KMS-11 (cell line): ENCODE results near the gene TBK1.
"Not testable (repeated sequence)": the region's sequence is repeated elsewhere in the genome, so short reads cannot be mapped to it uniquely, and the experiment has no call there.

Experiments
- H2AFZ ChIP-seq: fragments of 200-600 bp; sonication (generic); 2 replicates; pipeline ENCODE4 v1.6.1; 2016; ENCODE audit warnings: antibody characterized with exemption, mixed run types, low read depth
- H3K27ac ChIP-seq: fragments of 200-600 bp; sonication (generic); 2 replicates; pipeline ENCODE4 v1.6.1; 2016; ENCODE audit warnings: mild to moderate bottlenecking, mixed run types
- H3K27me3 ChIP-seq: fragments of 200-600 bp; sonication (generic); 2 replicates; pipeline ENCODE4 v1.6.1; 2017; ENCODE audit warnings: mild to moderate bottlenecking, low read depth, mixed run types, moderate library complexity; ENCODE audit not compliant: insufficient read depth
- H3K36me3 ChIP-seq: fragments of 200-600 bp; sonication (generic); 2 replicates; pipeline ENCODE4 v1.6.1; 2017; ENCODE audit warnings: mild to moderate bottlenecking, mixed run types; ENCODE audit not compliant: insufficient read depth
- H3K4me1 ChIP-seq: fragments of 200-600 bp; sonication (generic); 2 replicates; pipeline ENCODE4 v1.6.1; 2016; ENCODE audit warnings: mild to moderate bottlenecking, low read depth, mixed run types; ENCODE audit not compliant: poor library complexity, severe bottlenecking
- H3K4me2 ChIP-seq: fragments of 200-600 bp; sonication (generic); 2 replicates; pipeline ENCODE4 v1.7.0; 2016; ENCODE audit warnings: mild to moderate bottlenecking, mixed run types
- H3K4me3 ChIP-seq: fragments of 200-600 bp; sonication (generic); IDR thresholded peaks from 2 replicates; pipeline ENCODE4 v1.6.1; 2017; ENCODE audit warnings: low read depth, low read length, mixed read lengths; ENCODE audit not compliant: insufficient read depth
- H3K79me2 ChIP-seq: fragments of 200-600 bp; sonication (generic); 2 replicates; pipeline ENCODE4 v1.6.1; 2016; ENCODE audit warnings: low read depth, mixed run types; ENCODE audit not compliant: insufficient read depth
- H3K9ac ChIP-seq: fragments of 200-600 bp; sonication (generic); 2 replicates; pipeline ENCODE4 v1.6.1; 2016; ENCODE audit warnings: mild to moderate bottlenecking, mixed run types
- H4K20me1 ChIP-seq: fragments of 200-600 bp; sonication (generic); 2 replicates; pipeline ENCODE4 v1.6.1; 2016; ENCODE audit warnings: mild to moderate bottlenecking, mixed run types; ENCODE audit not compliant: insufficient read depth
- CTCF ChIP-seq: fragments of 200-600 bp; sonication (generic); conservative IDR thresholded peaks from 2 replicates; pipeline ENCODE4 v1.6.1; 2017; ENCODE audit warnings: low read depth, mild to moderate bottlenecking, antibody characterized with exemption, low read length, moderate library complexity, mixed read lengths

Gene TBK1

DNA sequence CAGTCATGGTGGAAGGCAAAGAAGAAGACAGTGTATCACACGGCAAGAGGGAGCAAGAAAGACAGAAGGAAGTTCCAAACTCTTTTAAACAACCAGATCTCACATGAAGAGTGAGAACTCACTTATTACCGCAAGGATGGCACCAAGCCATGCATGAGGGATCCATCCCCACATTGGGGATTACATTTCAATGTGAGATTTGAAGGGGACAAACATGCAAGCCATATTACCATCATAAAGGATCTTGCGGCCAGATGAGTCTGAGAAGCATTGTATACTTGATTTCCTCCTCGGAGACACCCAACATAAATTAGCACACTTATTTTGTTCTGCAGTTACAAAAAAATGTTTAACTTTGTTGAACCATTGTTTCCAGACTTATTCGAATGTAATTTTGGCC lies 66.5 kb downstream of the TBK1 start:
- Histone ChIP-seq H3K79me2 (no peaks in the 10 kb centered on the region), H3K4me1 (no peaks in the 10 kb centered on the region), H2AFZ (no peak overlapping the region), H3K9ac (no peak overlapping the region), H3K4me3 (no peak overlapping the region), H4K20me1 (no peaks in the 10 kb centered on the region), H3K27me3 (no peaks in the 10 kb centered on the region), H3K36me3 (no peaks in the 10 kb centered on the region), H3K27ac (no peak overlapping the region), H3K4me2 (no peak overlapping the region)
- TF ChIP-seq CTCF: no peak

DNA sequence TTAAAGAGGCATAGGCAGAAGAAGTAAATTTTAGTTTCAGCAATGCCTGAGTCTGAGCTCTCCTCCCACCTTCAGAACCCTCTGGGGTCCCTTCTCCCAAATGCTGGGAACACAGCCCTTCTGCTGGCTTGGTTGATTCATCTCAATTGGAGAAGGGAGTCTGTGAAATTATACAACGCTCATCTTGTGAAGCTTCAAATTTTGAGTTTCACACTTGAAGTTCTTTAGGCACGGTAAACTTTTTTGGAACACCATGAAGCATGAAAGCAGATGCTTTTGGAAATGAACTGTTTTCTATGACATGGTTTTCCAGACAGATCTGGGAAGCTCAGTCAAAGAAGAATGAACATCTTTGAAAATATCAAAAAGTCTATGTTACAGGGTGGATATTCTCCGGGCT lies 69.9 kb downstream of the TBK1 start:
- no peak overlapping the region for H2AFZ ChIP-seq
- no peaks in the 10 kb centered on the region for H3K27me3 ChIP-seq
- TF ChIP-seq CTCF: no peak
- H3K36me3 ChIP-seq: no peaks in the 10 kb centered on the region
- H3K27ac ChIP-seq: no peak overlapping the region
- H3K79me2 ChIP-seq: no peaks in the 10 kb centered on the region
- H3K9ac ChIP-seq: no peak overlapping the region
- H3K4me2 ChIP-seq: no peak overlapping the region
- H3K4me3 ChIP-seq: no peak overlapping the region
- no peaks in the 10 kb centered on the region for H3K4me1 ChIP-seq
- no peaks in the 10 kb centered on the region for H4K20me1 ChIP-seq

DNA sequence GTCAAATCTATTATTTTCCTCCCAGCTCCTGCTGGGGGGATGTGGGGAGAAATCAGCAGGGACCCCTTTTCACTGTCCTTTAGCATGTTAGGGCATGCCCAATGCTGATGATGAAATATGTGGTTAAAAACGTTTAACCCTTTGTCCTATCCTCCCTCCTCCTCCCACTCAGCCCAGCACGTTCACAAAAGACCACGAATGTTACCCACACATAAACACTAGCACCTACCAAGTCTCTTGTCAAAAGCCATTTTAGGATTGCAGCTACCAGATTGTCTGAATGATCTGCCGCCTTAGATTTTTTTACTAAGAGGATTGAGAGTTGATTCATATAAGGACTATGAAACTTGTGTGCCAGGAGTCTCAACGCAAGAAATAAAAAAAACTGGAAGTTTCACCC lies 70.4 kb downstream of the TBK1 start:
- Histone ChIP-seq H3K27ac (no peak overlapping the region), H2AFZ (no peak overlapping the region), H3K36me3 (no peaks in the 10 kb centered on the region), H3K79me2 (no peaks in the 10 kb centered on the region), H4K20me1 (no peaks in the 10 kb centered on the region), H3K9ac (no peak overlapping the region), H3K4me1 (no peaks in the 10 kb centered on the region), H3K27me3 (no peaks in the 10 kb centered on the region), H3K4me2 (no peak overlapping the region), H3K4me3 (no peak overlapping the region)
- no peak for TF ChIP-seq CTCF

DNA sequence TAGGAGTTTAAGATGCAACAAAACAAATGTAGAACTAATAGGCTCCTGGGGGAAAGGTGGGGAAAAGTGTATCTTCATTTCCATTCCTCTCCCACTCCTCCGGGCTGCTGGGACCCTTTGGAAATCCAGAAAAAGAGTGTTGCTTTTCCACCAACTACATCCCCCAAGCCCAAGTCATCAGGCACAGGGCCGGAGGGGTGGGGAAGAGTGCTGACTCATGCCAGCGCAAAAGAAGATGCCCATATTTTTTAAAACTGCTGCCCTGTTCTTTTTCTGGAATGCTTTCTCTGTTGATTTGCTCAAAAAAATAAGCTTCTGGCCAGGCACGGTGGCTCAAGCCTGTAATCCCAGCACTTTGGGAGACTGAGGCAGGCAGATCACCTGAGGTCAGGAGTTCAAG lies 70.9 kb downstream of the TBK1 start:
- Histone ChIP-seq H3K36me3 (no peaks in the 10 kb centered on the region), H2AFZ (no peak overlapping the region), H3K4me2 (no peak overlapping the region), H3K4me3 (no peak overlapping the region), H3K4me1 (no peaks in the 10 kb centered on the region), H3K9ac (no peak overlapping the region), H3K27ac (no peak overlapping the region), H3K79me2 (no peaks in the 10 kb centered on the region), H3K27me3 (no peaks in the 10 kb centered on the region), H4K20me1 (no peaks in the 10 kb centered on the region)
- no peak for TF ChIP-seq CTCF

DNA sequence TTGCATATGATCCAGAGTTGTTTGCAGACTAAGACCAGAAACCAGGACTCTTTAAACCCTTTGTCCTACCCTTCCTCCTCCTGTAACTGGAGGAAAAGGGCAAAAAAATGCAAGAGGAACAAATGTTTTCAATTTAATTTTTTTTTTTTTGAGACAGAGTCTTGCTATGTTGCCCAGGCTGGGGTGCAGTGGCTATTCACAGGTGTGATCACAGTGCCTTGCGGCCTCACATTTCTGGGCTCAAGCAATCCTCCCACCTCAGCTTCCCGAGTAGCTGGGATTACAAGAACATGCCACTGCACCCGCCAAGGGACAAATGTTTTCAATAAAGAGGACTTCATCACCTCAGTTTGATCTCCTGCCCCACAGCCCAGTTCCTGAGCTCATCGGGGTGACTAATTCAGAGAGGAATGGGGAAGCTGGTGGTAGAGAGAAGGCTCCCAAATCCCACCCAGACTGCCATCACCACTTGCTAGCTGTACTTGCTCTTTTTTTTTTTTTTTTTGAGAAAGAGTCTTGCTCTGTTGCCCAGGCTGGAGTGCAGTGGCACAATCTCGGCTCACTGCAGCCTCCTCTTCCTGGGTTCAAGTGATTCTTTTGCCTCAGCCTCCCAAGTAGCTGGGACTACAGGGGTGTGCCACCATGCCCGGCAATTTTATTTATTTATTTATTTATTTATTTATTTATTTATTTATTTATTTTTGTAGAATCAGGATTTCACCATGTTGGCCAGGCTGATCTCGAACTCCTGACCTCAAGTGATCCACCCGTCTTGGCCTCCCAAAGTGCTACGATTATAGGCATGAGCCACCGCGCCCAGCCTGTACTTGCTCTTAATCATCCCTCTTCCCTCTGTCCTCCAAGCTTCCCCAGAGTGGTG lies 71.9 kb downstream of the TBK1 start:
- H2AFZ ChIP-seq, H3K9ac ChIP-seq, H3K4me1 ChIP-seq, H4K20me1 ChIP-seq, H3K36me3 ChIP-seq, H3K27me3 ChIP-seq, H3K4me3 ChIP-seq, H3K27ac ChIP-seq, H3K79me2 ChIP-seq, H3K4me2 ChIP-seq: not testable (repeated sequence)
